GM12892 (cell line): ENCODE measurements around the gene KRTAP13-3.

ENCODE experiments used
- POLR2A ChIP-seq: IDR thresholded peaks from 2 replicates; pipeline ENCODE4 v1.6.1; 2011; ENCODE audit warnings: low read depth, low read length, control low read depth
- POLR2AphosphoS5 ChIP-seq: IDR thresholded peaks from 2 replicates; pipeline ENCODE4 v1.6.1; 2011; ENCODE audit warnings: low read depth, low read length, control low read depth

GRCh38 chr21:30448514-30448913 lies 22.8 kb upstream of the KRTAP13-3 start:
- no peak for TF ChIP-seq POLR2AphosphoS5
- no peak for TF ChIP-seq POLR2A
